DMS53 treated with DMSO at 0.1 percent for 48 hours (cell line): ENCODE results near the gene SLC22A1.
"Not testable (repeated sequence)": the region's sequence is repeated elsewhere in the genome, so short reads cannot be mapped to it uniquely, and the experiment has no call there.

Experiments
- DNase-seq: peaks from one replicate; lab custom pipeline; 2025; ENCODE audit not compliant: unreplicated experiment; lab: John Stamatoyannopoulos, UW

SLC22A1 gene

GRCh38 chr6:160121981-160122380 is 366 bp downstream of the SLC22A1 start:
- DNase-seq = no peak

GRCh38 chr6:160122744-160123143 is 1.1 kb downstream of the SLC22A1 start:
- DNase-seq = no peak

GRCh38 chr6:160124007-160124406 is 2.4 kb downstream of the SLC22A1 start:
- no peak for DNase-seq

GRCh38 chr6:160124605-160125004 is 3.0 kb downstream of the SLC22A1 start:
- DNase-seq = no peak

GRCh38 chr6:160125105-160125504 is 3.5 kb downstream of the SLC22A1 start:
- DNase-seq = not testable (repeated sequence)

- no peak for DNase-seq
Measured at GRCh38 chr6:160127270-160128124, 5.9 kb downstream of the SLC22A1 start.

- DNase-seq = no peak
Measured at GRCh38 chr6:160128125-160128683, 6.6 kb downstream of the SLC22A1 start.

- no peak for DNase-seq
Measured at GRCh38 chr6:160128879-160129516, 7.4 kb downstream of the SLC22A1 start.

- no peak for DNase-seq
Measured at GRCh38 chr6:160129881-160130615, 8.4 kb downstream of the SLC22A1 start.

GRCh38 chr6:160130729-160131484 is 9.3 kb downstream of the SLC22A1 start:
- DNase-seq = no peak

GRCh38 chr6:160131636-160132296 is 10.2 kb downstream of the SLC22A1 start:
- DNase-seq = no peak

GRCh38 chr6:160132297-160132637 is 10.7 kb downstream of the SLC22A1 start:
- DNase-seq = no peak

GRCh38 chr6:160132776-160133338 is 11.2 kb downstream of the SLC22A1 start:
- DNase-seq = no peak

GRCh38 chr6:160133441-160134336 is 12.1 kb downstream of the SLC22A1 start:
- no peak for DNase-seq

GRCh38 chr6:160134337-160134751 is 12.7 kb downstream of the SLC22A1 start:
- not testable (repeated sequence) for DNase-seq

- DNase-seq = no peak
Measured at GRCh38 chr6:160134779-160135547, 13.3 kb downstream of the SLC22A1 start.

- DNase-seq = no peak
Measured at GRCh38 chr6:160135907-160136655, 14.5 kb downstream of the SLC22A1 start.
